Panc1 (cell line): ENCODE measurements around the gene PGS1. TPM values are rescaled to one million over a fixed set of nuclear protein-coding genes. Genes with fewer than 3 reads are reported as not detected.

ENCODE experiments used
- ATAC-seq: fragments of 200-7000 bp; cut with Tn5 transposase; 2 replicates; pipeline ENCODE4 v1.9.1; 2020; ENCODE audit warnings: mild to moderate bottlenecking, moderate library complexity
- BruUV-seq: library from RNA; stranded (reverse); fragments of 400-500 nt; replicated peaks from 2 replicates; lab custom pipeline; 2021; lab: Mats Ljungman, UMichigan
- CTCF ChIA-PET: fragments of 300-600 bp; sonication (Branson Sonifier 250); formaldehyde crosslinking; loops from one replicate; lab custom pipeline; 2022; ENCODE audit warnings: antibody characterized with exemption; lab: Charles Lee
- POLR2A ChIA-PET: fragments of 300-600 bp; sonication (Branson Sonifier 250); formaldehyde crosslinking; loops from one replicate; lab custom pipeline; 2022; ENCODE audit warnings: antibody characterized with exemption; lab: Charles Lee
- DNase-seq: peaks from one replicate; pipeline ENCODE4 v3.0.0-alpha.2; 2010; ENCODE audit warnings: low read depth, low spot score
- H3K27ac ChIP-seq: 2 replicates; pipeline ENCODE4 v1.5.1; 2011; ENCODE audit warnings: mild to moderate bottlenecking, low read length, inconsistent platforms
- H3K27me3 ChIP-seq: fragments of 200-500 bp; sonication (Bioruptor generic); 2 replicates; pipeline ENCODE4 v1.6.0; 2014; ENCODE audit warnings: low read length, inconsistent platforms; ENCODE audit not compliant: control insufficient read depth, insufficient read depth
- H3K36me3 ChIP-seq: fragments of 200-500 bp; sonication (Bioruptor generic); 2 replicates; pipeline ENCODE4 v1.5.1; 2014; ENCODE audit warnings: inconsistent platforms, mild to moderate bottlenecking, low read length, moderate library complexity; ENCODE audit not compliant: control insufficient read depth, insufficient read depth
- H3K4me1 ChIP-seq: 2 replicates; pipeline ENCODE4 v1.5.1; 2011; ENCODE audit warnings: inconsistent platforms, mild to moderate bottlenecking, low read length, moderate library complexity; ENCODE audit not compliant: control insufficient read depth, insufficient read depth
- H3K4me3 ChIP-seq, 2 experiments: 2 replicates each; pipeline ENCODE4 v1.5.1; 2011 to 2012; ENCODE audit warnings: low read depth in 2 of 2, low read length in 2 of 2, mild to moderate bottlenecking in 2 of 2, inconsistent platforms in 1 of 2, moderate library complexity in 1 of 2
- H3K9me3 ChIP-seq: fragments of 200-500 bp; sonication (Bioruptor generic); 2 replicates; pipeline ENCODE4 v1.5.1; 2014; ENCODE audit warnings: low read depth, mild to moderate bottlenecking, inconsistent platforms, low read length, moderate library complexity; ENCODE audit not compliant: control insufficient read depth, insufficient read depth
- POLR2AphosphoS5 ChIP-seq: IDR thresholded peaks from 2 replicates; pipeline ENCODE4 v1.6.1; 2012; ENCODE audit warnings: mild to moderate bottlenecking, low read depth, low read length, moderate library complexity
- SIN3A ChIP-seq: IDR thresholded peaks from 2 replicates; pipeline ENCODE4 v1.6.1; 2012; ENCODE audit warnings: low read depth, mild to moderate bottlenecking, low read length, moderate library complexity, borderline replicate concordance; ENCODE audit not compliant: insufficient read depth
- TCF7L2 ChIP-seq: IDR thresholded peaks from 2 replicates; pipeline ENCODE4 v1.6.1; 2011; ENCODE audit warnings: mild to moderate bottlenecking, low read depth, low read length, inconsistent platforms
- in situ Hi-C: cut with HindIII; loops from 2 replicates; pipeline ENCODE4 v1.10.0; 2016; ENCODE audit warnings: low sequenced_read_pairs, low pct_unique_long_range_greater_than_20kb
- intact Hi-C: fragments of 100-400 bp; cut with micrococcal nuclease; formaldehyde crosslinking; loops from one replicate; pipeline ENCODE4 v1.10.0; 2022; ENCODE audit not compliant: unreplicated experiment
- total RNA-seq: library from RNA; stranded (reverse); gene quantifications from one replicate; pipeline ENCODE4 v1.2.1, GENCODE V29; 2021; ENCODE audit not compliant: unreplicated experiment
- TF ChIP-seq, protein P1 (sequence below), 2 experiments: IDR thresholded peaks; 2 replicates each; pipeline ENCODE4 v1.6.1; 2011 to 2012; ENCODE audit warnings: low read depth in 2 of 2, control low read depth in 1 of 2, low read length in 1 of 2, mild to moderate bottlenecking in 1 of 2, moderate library complexity in 1 of 2; ENCODE audit not compliant: insufficient read depth in 1 of 2
- TF ChIP-seq, protein P2 (sequence below): fragments of 450-650 bp; IDR thresholded peaks from 2 replicates; pipeline ENCODE4 v1.5.1; 2017; ENCODE audit warnings: mild to moderate bottlenecking

Gene PGS1
- total RNA-seq, 1 experiment from 2014 or later, result 47.5 TPM

DNA sequence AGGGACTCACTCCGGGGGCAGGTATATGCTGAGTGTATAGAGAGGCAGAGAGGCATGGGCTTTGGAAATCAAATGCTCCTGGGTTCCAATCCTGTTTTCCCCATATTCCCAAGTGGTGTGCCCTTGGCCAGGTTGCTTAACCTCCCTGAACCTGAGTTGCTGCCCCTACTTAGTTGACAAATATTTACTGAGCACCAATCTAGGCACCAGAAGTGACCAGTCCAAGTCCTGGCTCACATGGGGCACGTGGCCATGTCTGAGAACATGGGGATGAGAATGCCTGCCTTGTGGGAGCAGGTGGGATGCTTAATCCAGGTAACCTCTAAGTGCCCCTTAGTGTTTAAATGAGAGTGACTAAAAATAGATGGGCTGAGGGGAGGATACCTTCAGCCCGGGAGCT is 22.7 kb upstream of the PGS1 start:
- H3K27me3 ChIP-seq, result no peaks in the 10 kb centered on the region
- no TSS peak for BruUV-seq
- peak overlapping the region in 1 of 2 experiments; percentile 98; a peak in 2 of 4 replicates for H3K4me3 ChIP-seq
- peaks cover 61% of the 10 kb centered on the region for H3K4me1 ChIP-seq
- TF ChIP-seq, protein P1, sequence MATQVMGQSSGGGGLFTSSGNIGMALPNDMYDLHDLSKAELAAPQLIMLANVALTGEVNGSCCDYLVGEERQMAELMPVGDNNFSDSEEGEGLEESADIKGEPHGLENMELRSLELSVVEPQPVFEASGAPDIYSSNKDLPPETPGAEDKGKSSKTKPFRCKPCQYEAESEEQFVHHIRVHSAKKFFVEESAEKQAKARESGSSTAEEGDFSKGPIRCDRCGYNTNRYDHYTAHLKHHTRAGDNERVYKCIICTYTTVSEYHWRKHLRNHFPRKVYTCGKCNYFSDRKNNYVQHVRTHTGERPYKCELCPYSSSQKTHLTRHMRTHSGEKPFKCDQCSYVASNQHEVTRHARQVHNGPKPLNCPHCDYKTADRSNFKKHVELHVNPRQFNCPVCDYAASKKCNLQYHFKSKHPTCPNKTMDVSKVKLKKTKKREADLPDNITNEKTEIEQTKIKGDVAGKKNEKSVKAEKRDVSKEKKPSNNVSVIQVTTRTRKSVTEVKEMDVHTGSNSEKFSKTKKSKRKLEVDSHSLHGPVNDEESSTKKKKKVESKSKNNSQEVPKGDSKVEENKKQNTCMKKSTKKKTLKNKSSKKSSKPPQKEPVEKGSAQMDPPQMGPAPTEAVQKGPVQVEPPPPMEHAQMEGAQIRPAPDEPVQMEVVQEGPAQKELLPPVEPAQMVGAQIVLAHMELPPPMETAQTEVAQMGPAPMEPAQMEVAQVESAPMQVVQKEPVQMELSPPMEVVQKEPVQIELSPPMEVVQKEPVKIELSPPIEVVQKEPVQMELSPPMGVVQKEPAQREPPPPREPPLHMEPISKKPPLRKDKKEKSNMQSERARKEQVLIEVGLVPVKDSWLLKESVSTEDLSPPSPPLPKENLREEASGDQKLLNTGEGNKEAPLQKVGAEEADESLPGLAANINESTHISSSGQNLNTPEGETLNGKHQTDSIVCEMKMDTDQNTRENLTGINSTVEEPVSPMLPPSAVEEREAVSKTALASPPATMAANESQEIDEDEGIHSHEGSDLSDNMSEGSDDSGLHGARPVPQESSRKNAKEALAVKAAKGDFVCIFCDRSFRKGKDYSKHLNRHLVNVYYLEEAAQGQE (IDR thresholded peaks at IDR 0.05; ENCODE audit: insufficient read depth in 1 of 2, low read depth in 2 of 2, low read length in 1 of 2), result no peak
- 0 out of 2 replicates have a peak, but pooled peaks have one; percentile 33 for TF ChIP-seq SIN3A
- in situ Hi-C loops, result no loop called here
- no peaks in the 10 kb centered on the region for H3K9me3 ChIP-seq
- CTCF ChIA-PET, result no interaction called here
- no peak for DNase-seq
- intact Hi-C loops, result no loop called here
- H3K27ac ChIP-seq, result peak overlapping the region; percentile 98
- peaks cover 10% of the 10 kb centered on the region; the same call in 1 of the 2 replicates for H3K36me3 ChIP-seq
- POLR2A ChIA-PET, result interaction anchor here (0.6 kb wide), 1 partner anchor 87 kb away, joined by 3 read pairs; no protein-coding TSS in a partner anchor
- no peak for ATAC-seq

DNA sequence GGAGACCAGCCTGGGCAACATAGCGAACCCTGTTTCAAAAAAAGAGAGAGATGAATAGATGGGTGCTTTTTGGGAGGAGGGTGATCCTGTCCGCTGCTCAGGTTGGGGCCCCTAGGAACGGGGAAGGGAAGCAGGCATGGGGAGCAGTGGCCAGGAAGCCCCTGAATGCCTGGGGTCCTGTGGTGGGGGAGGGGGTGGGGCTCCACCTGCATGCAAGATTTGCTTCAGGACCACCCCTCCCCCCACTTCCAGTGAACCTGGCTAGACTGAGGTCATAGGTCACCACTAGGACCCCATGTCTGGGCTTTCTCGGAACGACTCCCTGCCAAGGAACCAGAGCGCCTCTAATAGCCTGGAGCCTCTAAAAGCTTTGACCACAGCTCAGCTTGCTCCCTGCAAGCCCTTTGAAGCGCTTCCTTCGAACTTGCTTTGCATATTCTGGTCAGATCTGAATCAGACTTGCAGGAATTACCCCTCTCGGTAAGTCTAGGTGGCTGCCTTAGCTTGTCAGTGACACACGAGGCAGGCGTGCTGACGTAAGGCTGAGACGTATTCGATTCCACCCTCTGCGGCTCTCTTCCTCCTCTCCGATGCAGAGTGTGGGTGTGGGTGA is 22.2 kb upstream of the PGS1 start:
- ChIA-PET POLR2A (interaction anchor here (0.6 kb wide), 2 partner anchors 43 to 260 kb away, joined by 3 to 4 read pairs; no protein-coding TSS in a partner anchor), CTCF (interaction anchor here (0.5 kb wide), 1 partner anchor 14 kb away, joined by 10 read pairs; no protein-coding TSS in a partner anchor)
- no peak for DNase-seq
- BruUV-seq, result no TSS peak
- intact Hi-C loops (no loop called here), in situ Hi-C loops (no loop called here)
- Histone ChIP-seq H3K27me3 (no peaks in the 10 kb centered on the region), H3K36me3 (peaks cover 10% of the 10 kb centered on the region; the same call in 1 of the 2 replicates), H3K9me3 (no peaks in the 10 kb centered on the region), H3K4me1 (peaks cover 63% of the 10 kb centered on the region), H3K27ac (peak overlapping the region; percentile 98), H3K4me3 (peak overlapping the region; percentile 24 to 98)
- ATAC-seq, result no peak
- 0 out of 2 replicates have a peak, but pooled peaks have one; percentile 34 for TF ChIP-seq SIN3A
- TF ChIP-seq, protein P2, sequence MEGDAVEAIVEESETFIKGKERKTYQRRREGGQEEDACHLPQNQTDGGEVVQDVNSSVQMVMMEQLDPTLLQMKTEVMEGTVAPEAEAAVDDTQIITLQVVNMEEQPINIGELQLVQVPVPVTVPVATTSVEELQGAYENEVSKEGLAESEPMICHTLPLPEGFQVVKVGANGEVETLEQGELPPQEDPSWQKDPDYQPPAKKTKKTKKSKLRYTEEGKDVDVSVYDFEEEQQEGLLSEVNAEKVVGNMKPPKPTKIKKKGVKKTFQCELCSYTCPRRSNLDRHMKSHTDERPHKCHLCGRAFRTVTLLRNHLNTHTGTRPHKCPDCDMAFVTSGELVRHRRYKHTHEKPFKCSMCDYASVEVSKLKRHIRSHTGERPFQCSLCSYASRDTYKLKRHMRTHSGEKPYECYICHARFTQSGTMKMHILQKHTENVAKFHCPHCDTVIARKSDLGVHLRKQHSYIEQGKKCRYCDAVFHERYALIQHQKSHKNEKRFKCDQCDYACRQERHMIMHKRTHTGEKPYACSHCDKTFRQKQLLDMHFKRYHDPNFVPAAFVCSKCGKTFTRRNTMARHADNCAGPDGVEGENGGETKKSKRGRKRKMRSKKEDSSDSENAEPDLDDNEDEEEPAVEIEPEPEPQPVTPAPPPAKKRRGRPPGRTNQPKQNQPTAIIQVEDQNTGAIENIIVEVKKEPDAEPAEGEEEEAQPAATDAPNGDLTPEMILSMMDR, result no peak
- TF ChIP-seq, protein P1 (IDR thresholded peaks at IDR 0.05; ENCODE audit: insufficient read depth in 1 of 2, low read depth in 2 of 2, low read length in 1 of 2), result no peak
- peak; percentile 91 for TF ChIP-seq POLR2AphosphoS5
- TF ChIP-seq TCF7L2, result peak; percentile 56; the same call in 1 of the 2 replicates
